BLaER1 treated with 17β-estradiol and CSF1 and Interleukin-3, amounts not matched to agents 10 nM and 100 nM (cell line): ENCODE results near the gene OAS2.

ENCODE experiments used
- H3K27ac ChIP-seq, 11 experiments: shearing (Covaris generic); formaldehyde crosslinking; 2 replicates each; pipeline ENCODE4 v1.8.1; 2022
- H3K27me3 ChIP-seq, 11 experiments: shearing (Covaris generic); formaldehyde crosslinking; 2 replicates each; pipeline ENCODE4 v1.8.1; 2022
- H3K36me3 ChIP-seq, 11 experiments: shearing (Covaris generic); formaldehyde crosslinking; 2 replicates each; pipeline ENCODE4 v1.8.1; 2022
- H3K4me1 ChIP-seq, 10 experiments: shearing (Covaris generic); formaldehyde crosslinking; 2 replicates each; pipeline ENCODE4 v1.8.1; 2022
- H3K4me2 ChIP-seq, 11 experiments: shearing (Covaris generic); formaldehyde crosslinking; 2 replicates each; pipeline ENCODE4 v1.8.1; 2022
- H3K4me3 ChIP-seq, 10 experiments: shearing (Covaris generic); formaldehyde crosslinking; 2 replicates each; pipeline ENCODE4 v1.8.1; 2022
- H3K9ac ChIP-seq, 11 experiments: shearing (Covaris generic); formaldehyde crosslinking; 2 replicates each; pipeline ENCODE4 v1.8.1; 2022
- H3K9me3 ChIP-seq, 11 experiments: shearing (Covaris generic); formaldehyde crosslinking; replicated peaks in 1 of 11; 2 replicates each; pipeline ENCODE4 v1.8.1; 2022
- H4K20me1 ChIP-seq, 11 experiments: shearing (Covaris generic); formaldehyde crosslinking; 2 replicates each; pipeline ENCODE4 v1.8.1; 2022
- Cebpa-rat ChIP-seq, 11 experiments: shearing (Covaris generic); IDR thresholded peaks; 2 replicates each; pipeline ENCODE4 v1.8.1; 2022

OAS2 gene

DNA sequence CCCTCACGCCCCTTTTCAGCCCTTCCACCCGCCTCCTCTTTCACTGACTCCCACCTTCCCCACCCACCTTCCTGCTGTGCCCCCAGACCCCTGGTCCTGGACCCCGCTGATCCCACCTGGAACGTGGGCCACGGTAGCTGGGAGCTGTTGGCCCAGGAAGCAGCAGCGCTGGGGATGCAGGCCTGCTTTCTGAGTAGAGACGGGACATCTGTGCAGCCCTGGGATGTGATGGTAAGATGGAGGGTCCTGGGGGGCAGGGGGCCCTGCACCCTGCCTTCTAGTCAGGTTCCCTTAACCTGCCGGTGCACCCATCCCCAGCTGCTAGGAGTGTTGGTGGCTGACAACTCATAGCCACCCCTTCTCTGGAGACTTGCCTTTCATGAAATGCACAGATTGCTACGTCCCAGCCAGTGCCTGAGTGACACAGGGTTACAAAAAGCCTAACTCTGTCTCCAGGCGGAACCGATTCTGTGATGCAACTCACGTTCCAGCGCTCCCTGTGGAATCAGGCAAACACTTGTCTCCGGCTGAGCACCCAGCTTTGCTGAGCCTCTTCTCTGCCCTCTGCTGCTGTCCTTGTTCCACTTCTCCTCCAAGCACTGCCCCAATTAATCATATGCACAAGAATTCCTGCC is 15.0 kb upstream of the OAS2 start:
- Histone ChIP-seq H3K9me3 (peaks cover 0 to 18% (median 7%) of the 10 kb centered on the region in 11 experiments; a peak in 11 of 22 replicates), H3K4me3 (no peak overlapping the region), H4K20me1 (no peaks in the 10 kb centered on the region; a peak in 2 of 22 replicates), H3K27me3 (no peaks in the 10 kb centered on the region), H3K9ac (no peak overlapping the region), H3K27ac (no peak overlapping the region), H3K36me3 (peaks cover 31 to 85% (median 51%) of the 10 kb centered on the region in 11 experiments), H3K4me2 (no peak overlapping the region), H3K4me1 (no peaks in the 10 kb centered on the region)
- no peak for TF ChIP-seq Cebpa-rat (IDR thresholded peaks at IDR 0.05)

DNA sequence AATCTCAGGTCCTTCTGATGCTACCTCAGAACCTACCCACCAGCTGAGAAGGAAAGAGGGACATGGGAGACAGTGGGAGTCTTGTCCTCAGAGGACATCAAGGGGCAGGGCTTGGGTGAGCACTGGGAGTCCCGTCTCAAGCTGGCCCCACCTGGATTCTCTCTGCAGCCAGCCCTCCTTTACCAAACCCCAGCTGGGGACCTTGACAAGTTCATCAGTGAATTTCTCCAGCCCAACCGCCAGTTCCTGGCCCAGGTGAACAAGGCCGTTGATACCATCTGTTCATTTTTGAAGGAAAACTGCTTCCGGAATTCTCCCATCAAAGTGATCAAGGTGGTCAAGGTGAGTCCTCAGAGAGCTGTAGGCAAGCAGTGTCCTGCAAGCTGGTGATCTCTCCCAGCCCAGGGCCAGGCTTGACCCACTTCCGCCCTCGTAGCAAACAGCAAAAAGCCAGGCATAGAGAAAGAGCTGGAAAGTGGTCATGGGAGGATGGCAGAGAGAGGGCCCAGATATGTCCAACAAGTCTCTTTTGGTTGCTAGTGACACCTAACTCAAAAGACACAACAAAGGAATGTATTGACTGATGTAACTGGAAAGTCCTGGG is 14.2 kb upstream of the OAS2 start:
- no peak overlapping the region for H3K9ac ChIP-seq
- H3K27ac ChIP-seq: no peak overlapping the region
- no peak overlapping the region for H3K4me2 ChIP-seq
- no peaks in the 10 kb centered on the region for H3K4me1 ChIP-seq
- H3K9me3 ChIP-seq: peaks cover 0 to 15% (median 7%) of the 10 kb centered on the region in 11 experiments; a peak in 11 of 22 replicates
- no peak for TF ChIP-seq Cebpa-rat (IDR thresholded peaks at IDR 0.05)
- H3K36me3 ChIP-seq: peaks cover 31 to 85% (median 49%) of the 10 kb centered on the region in 11 experiments
- no peak overlapping the region for H3K4me3 ChIP-seq
- H3K27me3 ChIP-seq: no peaks in the 10 kb centered on the region
- no peaks in the 10 kb centered on the region; a peak in 2 of 22 replicates for H4K20me1 ChIP-seq

DNA sequence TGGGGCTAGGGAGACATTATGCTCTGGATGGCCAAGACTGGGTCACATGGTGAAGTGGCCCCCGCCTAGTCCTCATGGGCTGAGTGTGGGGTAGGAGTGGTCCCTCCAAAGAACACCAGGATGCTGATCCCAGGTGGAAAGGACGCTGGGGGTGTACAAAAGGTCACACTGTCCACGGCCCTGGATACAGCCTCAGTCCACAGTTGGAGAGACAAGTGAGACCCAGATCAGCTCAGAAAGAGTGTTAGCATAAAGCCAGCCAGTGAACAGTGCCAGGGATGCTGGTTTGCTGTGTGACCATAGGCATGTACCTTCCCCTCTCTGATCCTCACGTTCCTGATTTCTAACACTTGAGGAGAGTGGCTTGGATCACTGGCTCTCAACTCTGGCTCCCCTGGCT is 13.4 kb upstream of the OAS2 start:
- no peaks in the 10 kb centered on the region; a peak in 2 of 22 replicates for H4K20me1 ChIP-seq
- H3K36me3 ChIP-seq: peaks cover 31 to 88% (median 51%) of the 10 kb centered on the region in 11 experiments
- H3K4me1 ChIP-seq: peaks cover 0 to 2% (median 0%) of the 10 kb centered on the region in 10 experiments; a peak in 5 of 20 replicates
- no peak overlapping the region for H3K4me2 ChIP-seq
- H3K27me3 ChIP-seq: no peaks in the 10 kb centered on the region
- no peak overlapping the region for H3K4me3 ChIP-seq
- H3K9me3 ChIP-seq: peaks cover 0 to 10% (median 3%) of the 10 kb centered on the region in 11 experiments; a peak in 7 of 22 replicates
- no peak for TF ChIP-seq Cebpa-rat (IDR thresholded peaks at IDR 0.05)
- no peak overlapping the region for H3K9ac ChIP-seq
- no peak overlapping the region for H3K27ac ChIP-seq

DNA sequence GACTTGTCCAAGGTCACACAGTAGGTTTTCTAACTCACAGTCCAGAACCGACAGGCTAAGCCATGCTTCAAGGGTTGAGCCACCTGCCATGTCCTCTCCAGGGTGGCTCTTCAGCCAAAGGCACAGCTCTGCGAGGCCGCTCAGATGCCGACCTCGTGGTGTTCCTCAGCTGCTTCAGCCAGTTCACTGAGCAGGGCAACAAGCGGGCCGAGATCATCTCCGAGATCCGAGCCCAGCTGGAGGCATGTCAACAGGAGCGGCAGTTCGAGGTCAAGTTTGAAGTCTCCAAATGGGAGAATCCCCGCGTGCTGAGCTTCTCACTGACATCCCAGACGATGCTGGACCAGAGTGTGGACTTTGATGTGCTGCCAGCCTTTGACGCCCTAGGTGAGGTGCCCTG is 12.7 kb upstream of the OAS2 start:
- Histone ChIP-seq H3K4me1 (peaks cover 0 to 9% (median 7%) of the 10 kb centered on the region in 10 experiments; a peak in 17 of 20 replicates), H3K4me2 (no peak overlapping the region), H3K9me3 (peaks cover 0 to 8% (median 3%) of the 10 kb centered on the region in 11 experiments; a peak in 4 of 22 replicates), H3K27ac (no peak overlapping the region), H4K20me1 (no peaks in the 10 kb centered on the region; a peak in 2 of 22 replicates), H3K36me3 (peaks cover 31 to 86% (median 52%) of the 10 kb centered on the region in 11 experiments), H3K9ac (no peak overlapping the region), H3K27me3 (no peaks in the 10 kb centered on the region), H3K4me3 (no peak overlapping the region)
- no peak for TF ChIP-seq Cebpa-rat (IDR thresholded peaks at IDR 0.05)

DNA sequence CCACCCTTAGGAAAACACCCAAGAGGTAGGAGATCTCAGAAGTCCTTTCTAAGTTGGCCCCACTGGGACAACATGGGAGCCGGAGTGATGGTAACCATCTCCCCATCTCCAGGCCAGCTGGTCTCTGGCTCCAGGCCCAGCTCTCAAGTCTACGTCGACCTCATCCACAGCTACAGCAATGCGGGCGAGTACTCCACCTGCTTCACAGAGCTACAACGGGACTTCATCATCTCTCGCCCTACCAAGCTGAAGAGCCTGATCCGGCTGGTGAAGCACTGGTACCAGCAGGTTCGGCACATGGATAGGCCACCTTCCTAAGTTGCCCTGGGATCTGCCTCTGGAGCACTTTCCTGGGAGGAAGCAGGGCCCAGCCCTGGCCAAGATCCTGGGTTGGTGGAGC is 11.0 kb upstream of the OAS2 start:
- no peaks in the 10 kb centered on the region for H3K27me3 ChIP-seq
- H4K20me1 ChIP-seq: no peaks in the 10 kb centered on the region; a peak in 2 of 22 replicates
- no peaks in the 10 kb centered on the region for H3K9me3 ChIP-seq
- TF ChIP-seq Cebpa-rat (IDR thresholded peaks at IDR 0.05): no peak
- peaks cover 10 to 26% (median 23%) of the 10 kb centered on the region in 10 experiments; a peak in 19 of 20 replicates for H3K4me1 ChIP-seq
- no peak overlapping the region for H3K4me3 ChIP-seq
- H3K9ac ChIP-seq: no peak overlapping the region
- H3K27ac ChIP-seq: no peak overlapping the region
- H3K36me3 ChIP-seq: peaks cover 20 to 69% (median 36%) of the 10 kb centered on the region in 11 experiments
- no peak overlapping the region for H3K4me2 ChIP-seq

DNA sequence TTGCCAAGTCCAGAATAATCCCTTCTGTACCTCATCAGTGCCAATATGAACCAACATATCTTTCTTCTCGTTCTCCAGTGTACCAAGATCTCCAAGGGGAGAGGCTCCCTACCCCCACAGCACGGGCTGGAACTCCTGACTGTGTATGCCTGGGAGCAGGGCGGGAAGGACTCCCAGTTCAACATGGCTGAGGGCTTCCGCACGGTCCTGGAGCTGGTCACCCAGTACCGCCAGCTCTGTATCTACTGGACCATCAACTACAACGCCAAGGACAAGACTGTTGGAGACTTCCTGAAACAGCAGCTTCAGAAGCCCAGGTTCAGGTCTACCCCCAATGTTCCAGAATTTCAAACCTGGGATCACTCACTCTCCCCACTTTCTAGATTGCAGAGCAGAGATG is 10.5 kb upstream of the OAS2 start:
- Histone ChIP-seq H3K4me3 (no peak overlapping the region), H3K4me2 (no peak overlapping the region), H3K27me3 (no peaks in the 10 kb centered on the region), H3K4me1 (peaks cover 10 to 28% (median 24%) of the 10 kb centered on the region in 10 experiments; a peak in 19 of 20 replicates), H3K9ac (no peak overlapping the region), H3K27ac (no peak overlapping the region), H3K36me3 (peaks cover 14 to 64% (median 31%) of the 10 kb centered on the region in 11 experiments; a peak in 21 of 22 replicates), H4K20me1 (no peaks in the 10 kb centered on the region; a peak in 2 of 22 replicates), H3K9me3 (no peaks in the 10 kb centered on the region)
- TF ChIP-seq Cebpa-rat (IDR thresholded peaks at IDR 0.05): no peak

DNA sequence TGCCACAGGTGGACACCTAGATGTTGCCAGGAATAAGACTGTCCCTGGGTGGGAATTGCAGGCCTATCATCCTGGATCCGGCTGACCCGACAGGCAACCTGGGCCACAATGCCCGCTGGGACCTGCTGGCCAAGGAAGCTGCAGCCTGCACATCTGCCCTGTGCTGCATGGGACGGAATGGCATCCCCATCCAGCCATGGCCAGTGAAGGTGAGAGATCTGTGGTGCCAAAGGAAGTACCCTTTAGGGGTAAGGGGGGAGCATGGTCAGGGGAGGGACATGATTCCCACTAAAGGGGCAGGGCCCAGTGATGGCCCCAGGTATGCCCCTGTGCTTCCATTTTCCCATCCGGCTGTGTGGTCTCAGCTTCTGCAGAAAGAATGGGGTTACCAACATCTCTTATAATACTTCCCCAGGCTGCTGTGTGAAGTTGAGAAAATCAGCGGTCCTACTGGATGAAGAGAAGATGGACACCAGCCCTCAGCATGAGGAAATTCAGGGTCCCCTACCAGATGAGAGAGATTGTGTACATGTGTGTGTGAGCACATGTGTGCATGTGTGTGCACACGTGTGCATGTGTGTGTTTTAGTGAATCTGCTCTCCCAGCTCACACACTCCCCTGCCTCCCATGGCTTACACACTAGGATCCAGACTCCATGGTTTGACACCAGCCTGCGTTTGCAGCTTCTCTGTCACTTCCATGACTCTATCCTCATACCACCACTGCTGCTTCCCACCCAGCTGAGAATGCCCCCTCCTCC is 8.6 kb upstream of the OAS2 start:
- peaks cover 18 to 40% (median 35%) of the 10 kb centered on the region in 10 experiments; a peak in 19 of 20 replicates for H3K4me1 ChIP-seq
- no peaks in the 10 kb centered on the region for H3K27me3 ChIP-seq
- H3K4me3 ChIP-seq: no peak overlapping the region
- H4K20me1 ChIP-seq: no peaks in the 10 kb centered on the region; a peak in 1 of 22 replicates
- TF ChIP-seq Cebpa-rat (IDR thresholded peaks at IDR 0.05): no peak
- peak overlapping the region in 1 of 11 experiments; percentile 65; a peak in 1 of 22 replicates for H3K27ac ChIP-seq
- peak overlapping the region in 6 of 11 experiments; percentile 66 to 89 (median 82); a peak in 7 of 22 replicates for H3K4me2 ChIP-seq
- no peaks in the 10 kb centered on the region for H3K9me3 ChIP-seq
- no peak overlapping the region for H3K9ac ChIP-seq
- peaks cover 0 to 45% (median 24%) of the 10 kb centered on the region in 11 experiments; a peak in 14 of 22 replicates for H3K36me3 ChIP-seq

DNA sequence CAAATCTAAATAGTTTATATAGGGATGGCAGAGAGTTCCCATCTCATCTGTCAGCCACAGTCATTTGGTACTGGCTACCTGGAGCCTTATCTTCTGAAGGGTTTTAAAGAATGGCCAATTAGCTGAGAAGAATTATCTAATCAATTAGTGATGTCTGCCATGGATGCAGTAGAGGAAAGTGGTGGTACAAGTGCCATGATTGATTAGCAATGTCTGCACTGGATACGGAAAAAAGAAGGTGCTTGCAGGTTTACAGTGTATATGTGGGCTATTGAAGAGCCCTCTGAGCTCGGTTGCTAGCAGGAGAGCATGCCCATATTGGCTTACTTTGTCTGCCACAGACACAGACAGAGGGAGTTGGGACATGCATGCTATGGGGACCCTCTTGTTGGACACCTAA is 7.9 kb upstream of the OAS2 start:
- peaks cover 18 to 47% (median 37%) of the 10 kb centered on the region in 10 experiments; a peak in 19 of 20 replicates for H3K4me1 ChIP-seq
- peak overlapping the region in 3 of 11 experiments; percentile 21 to 59 (median 32); a peak in 2 of 22 replicates for H3K9ac ChIP-seq
- peak overlapping the region in 9 of 11 experiments; percentile 66 to 89 (median 81); a peak in 18 of 22 replicates for H3K4me2 ChIP-seq
- H4K20me1 ChIP-seq: no peaks in the 10 kb centered on the region; a peak in 1 of 22 replicates
- no peak overlapping the region for H3K4me3 ChIP-seq
- no peaks in the 10 kb centered on the region for H3K9me3 ChIP-seq
- peaks cover 0 to 41% (median 17%) of the 10 kb centered on the region in 11 experiments; a peak in 13 of 22 replicates for H3K36me3 ChIP-seq
- H3K27ac ChIP-seq: peak overlapping the region in 2 of 11 experiments; percentile 60 to 65; a peak in 5 of 22 replicates
- no peak for TF ChIP-seq Cebpa-rat (IDR thresholded peaks at IDR 0.05)
- H3K27me3 ChIP-seq: no peaks in the 10 kb centered on the region
